MM.1S (cell line): Measurements from ENCODE around the gene ZAP70.

Experiments used
- DNase-seq: peaks from one replicate; pipeline ENCODE4 v3.0.0-alpha.2; 2015
- H2AFZ ChIP-seq: fragments of 300-600 bp; sonication (generic); 2 replicates; pipeline ENCODE4 v1.6.0; 2016; ENCODE audit warnings: antibody characterized with exemption, low read length
- H3F3A ChIP-seq: fragments of 300-600 bp; sonication (generic); 2 replicates; pipeline ENCODE4 v1.6.1; 2016; ENCODE audit warnings: mild to moderate bottlenecking, antibody characterized with exemption, low read length, moderate library complexity, mixed read lengths; ENCODE audit not compliant: insufficient read depth
- H3K27ac ChIP-seq: fragments of 300-600 bp; sonication (generic); 2 replicates; pipeline ENCODE4 v1.5.1; 2016; ENCODE audit warnings: mild to moderate bottlenecking, low read length
- H3K27me3 ChIP-seq: fragments of 300-600 bp; sonication (generic); replicated peaks from 2 replicates; pipeline ENCODE4 v1.6.0; 2016; ENCODE audit warnings: low read length; ENCODE audit not compliant: insufficient read depth
- H3K36me3 ChIP-seq: fragments of 300-600 bp; sonication (generic); replicated peaks from 2 replicates; pipeline ENCODE4 v1.6.1; 2016; ENCODE audit warnings: mild to moderate bottlenecking, low read length, mixed read lengths; ENCODE audit not compliant: insufficient read depth
- H3K4me1 ChIP-seq: fragments of 300-600 bp; sonication (generic); 2 replicates; pipeline ENCODE4 v1.6.1; 2016; ENCODE audit warnings: low read length, mixed read lengths
- H3K4me2 ChIP-seq: fragments of 300-600 bp; sonication (generic); 2 replicates; pipeline ENCODE4 v1.6.0; 2016; ENCODE audit warnings: low read depth, low read length
- H3K4me3 ChIP-seq: fragments of 300-600 bp; sonication (generic); 2 replicates; pipeline ENCODE4 v1.5.1; 2016; ENCODE audit warnings: low read length, mixed read lengths
- H3K79me2 ChIP-seq: fragments of 300-600 bp; sonication (generic); 2 replicates; pipeline ENCODE4 v1.6.1; 2016; ENCODE audit warnings: mixed run types, low read length, mixed read lengths
- H3K9ac ChIP-seq: fragments of 300-600 bp; sonication (generic); 2 replicates; pipeline ENCODE4 v1.6.1; 2016; ENCODE audit warnings: low read length, mixed read lengths
- H3K9me2 ChIP-seq: fragments of 300-600 bp; sonication (generic); replicated peaks from 2 replicates; pipeline ENCODE4 v1.6.1; 2016; ENCODE audit warnings: mild to moderate bottlenecking, low read length, mixed read lengths; ENCODE audit not compliant: insufficient read depth
- H3K9me3 ChIP-seq: fragments of 300-600 bp; sonication (generic); replicated peaks from 2 replicates; pipeline ENCODE4 v1.6.1; 2016; ENCODE audit warnings: mild to moderate bottlenecking, low read length, mixed read lengths; ENCODE audit not compliant: insufficient read depth
- H4K20me1 ChIP-seq: fragments of 300-600 bp; sonication (generic); 2 replicates; pipeline ENCODE4 v1.6.1; 2016; ENCODE audit warnings: mild to moderate bottlenecking, low read length, moderate library complexity, mixed read lengths; ENCODE audit not compliant: insufficient read depth
- EZH2 ChIP-seq: fragments of 300-600 bp; sonication (generic); optimal IDR thresholded peaks from 2 replicates; pipeline ENCODE3; 2017; ENCODE audit warnings: low read depth, mild to moderate bottlenecking, antibody characterized with exemption, low read length, mixed read lengths
- EZH2phosphoT487 ChIP-seq: fragments of 300-600 bp; sonication (generic); IDR thresholded peaks from 2 replicates; pipeline ENCODE4 v1.6.1; 2018; ENCODE audit warnings: antibody characterized with exemption, low read length
- TF ChIP-seq, protein P1 (sequence below): fragments of 300-600 bp; sonication (generic); IDR thresholded peaks from 2 replicates; pipeline ENCODE4 v1.5.1; 2016; ENCODE audit warnings: antibody characterized with exemption, low read length, mixed read lengths

Gene ZAP70

DNA sequence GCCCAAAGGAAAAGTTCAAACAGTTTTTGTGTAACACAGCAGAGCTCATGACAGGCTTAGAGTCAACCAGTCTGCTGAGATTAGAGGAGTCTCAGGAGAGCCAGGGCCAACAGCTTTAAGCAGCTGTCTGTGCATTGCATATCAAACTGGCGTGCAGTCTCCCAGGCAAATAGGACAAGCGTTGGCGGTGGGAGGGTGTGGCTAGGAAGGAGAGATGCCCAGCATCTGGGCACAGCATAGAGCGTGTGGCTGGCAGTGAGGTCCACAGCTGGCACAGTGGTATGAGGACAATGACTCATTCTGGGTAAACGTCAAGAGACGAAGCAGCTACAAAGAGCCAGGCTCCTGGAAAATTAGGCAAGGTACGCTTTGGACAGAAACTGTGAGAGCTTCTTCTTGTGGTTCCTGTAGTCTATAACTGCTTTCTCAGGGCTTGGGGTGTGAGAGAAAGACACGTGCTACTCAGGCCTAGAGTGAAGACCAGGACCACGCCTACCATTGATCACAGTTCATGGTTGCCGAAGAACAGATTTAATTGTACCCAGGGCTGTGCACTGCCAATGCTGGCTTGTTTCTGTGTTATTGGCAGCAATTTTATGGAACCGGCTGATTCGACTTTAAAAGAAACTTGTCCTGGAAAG, 14.8 kb downstream of the ZAP70 start:
- Histone ChIP-seq H3K36me3 (no peaks in the 10 kb centered on the region), H3K4me3 (no peak overlapping the region), H3K4me1 (no peaks in the 10 kb centered on the region), H3K27ac (no peak overlapping the region), H3K9me2 (no peaks in the 10 kb centered on the region), H3F3A (no peaks in the 10 kb centered on the region), H3K79me2 (no peaks in the 10 kb centered on the region), H3K9ac (no peak overlapping the region), H4K20me1 (no peaks in the 10 kb centered on the region), H2AFZ (no peak overlapping the region), H3K27me3 (no peaks in the 10 kb centered on the region), H3K4me2 (no peak overlapping the region), H3K9me3 (no peaks in the 10 kb centered on the region)
- no peak for DNase-seq
- TF ChIP-seq EZH2, result no peak
- TF ChIP-seq EZH2phosphoT487, result no peak
- TF ChIP-seq, protein P1, sequence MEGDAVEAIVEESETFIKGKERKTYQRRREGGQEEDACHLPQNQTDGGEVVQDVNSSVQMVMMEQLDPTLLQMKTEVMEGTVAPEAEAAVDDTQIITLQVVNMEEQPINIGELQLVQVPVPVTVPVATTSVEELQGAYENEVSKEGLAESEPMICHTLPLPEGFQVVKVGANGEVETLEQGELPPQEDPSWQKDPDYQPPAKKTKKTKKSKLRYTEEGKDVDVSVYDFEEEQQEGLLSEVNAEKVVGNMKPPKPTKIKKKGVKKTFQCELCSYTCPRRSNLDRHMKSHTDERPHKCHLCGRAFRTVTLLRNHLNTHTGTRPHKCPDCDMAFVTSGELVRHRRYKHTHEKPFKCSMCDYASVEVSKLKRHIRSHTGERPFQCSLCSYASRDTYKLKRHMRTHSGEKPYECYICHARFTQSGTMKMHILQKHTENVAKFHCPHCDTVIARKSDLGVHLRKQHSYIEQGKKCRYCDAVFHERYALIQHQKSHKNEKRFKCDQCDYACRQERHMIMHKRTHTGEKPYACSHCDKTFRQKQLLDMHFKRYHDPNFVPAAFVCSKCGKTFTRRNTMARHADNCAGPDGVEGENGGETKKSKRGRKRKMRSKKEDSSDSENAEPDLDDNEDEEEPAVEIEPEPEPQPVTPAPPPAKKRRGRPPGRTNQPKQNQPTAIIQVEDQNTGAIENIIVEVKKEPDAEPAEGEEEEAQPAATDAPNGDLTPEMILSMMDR, result no peak

DNA sequence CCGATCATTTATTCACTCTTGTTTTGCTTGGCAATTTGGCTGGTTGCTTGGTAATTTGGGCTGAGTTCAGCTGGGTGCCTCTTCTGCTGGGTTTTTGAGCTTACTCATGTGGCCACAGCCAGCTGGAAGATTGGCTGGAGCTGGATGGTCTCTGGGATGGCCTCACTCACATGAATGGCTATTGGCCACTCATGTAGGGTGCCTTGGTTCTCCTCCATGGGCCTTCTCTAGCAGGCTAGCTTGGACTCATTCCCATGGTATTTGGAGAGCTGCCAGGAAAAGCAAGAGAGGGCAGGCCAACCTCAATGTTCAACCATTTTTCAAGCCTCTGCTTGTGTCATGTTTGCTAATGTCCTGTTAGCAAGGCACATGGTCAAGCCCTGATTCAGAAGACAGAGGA, 16.9 kb downstream of the ZAP70 start:
- Histone ChIP-seq H3K27me3 (no peaks in the 10 kb centered on the region), H3K27ac (no peak overlapping the region), H3K9ac (no peak overlapping the region), H2AFZ (no peak overlapping the region), H3K9me3 (no peaks in the 10 kb centered on the region), H4K20me1 (no peaks in the 10 kb centered on the region), H3K4me2 (no peak overlapping the region), H3K4me1 (no peaks in the 10 kb centered on the region), H3K79me2 (no peaks in the 10 kb centered on the region), H3K9me2 (no peaks in the 10 kb centered on the region), H3K36me3 (no peaks in the 10 kb centered on the region), H3K4me3 (no peak overlapping the region), H3F3A (no peaks in the 10 kb centered on the region)
- no peak for DNase-seq
- TF ChIP-seq EZH2phosphoT487 (no peak), EZH2 (no peak)
- TF ChIP-seq, protein P1, result no peak

DNA sequence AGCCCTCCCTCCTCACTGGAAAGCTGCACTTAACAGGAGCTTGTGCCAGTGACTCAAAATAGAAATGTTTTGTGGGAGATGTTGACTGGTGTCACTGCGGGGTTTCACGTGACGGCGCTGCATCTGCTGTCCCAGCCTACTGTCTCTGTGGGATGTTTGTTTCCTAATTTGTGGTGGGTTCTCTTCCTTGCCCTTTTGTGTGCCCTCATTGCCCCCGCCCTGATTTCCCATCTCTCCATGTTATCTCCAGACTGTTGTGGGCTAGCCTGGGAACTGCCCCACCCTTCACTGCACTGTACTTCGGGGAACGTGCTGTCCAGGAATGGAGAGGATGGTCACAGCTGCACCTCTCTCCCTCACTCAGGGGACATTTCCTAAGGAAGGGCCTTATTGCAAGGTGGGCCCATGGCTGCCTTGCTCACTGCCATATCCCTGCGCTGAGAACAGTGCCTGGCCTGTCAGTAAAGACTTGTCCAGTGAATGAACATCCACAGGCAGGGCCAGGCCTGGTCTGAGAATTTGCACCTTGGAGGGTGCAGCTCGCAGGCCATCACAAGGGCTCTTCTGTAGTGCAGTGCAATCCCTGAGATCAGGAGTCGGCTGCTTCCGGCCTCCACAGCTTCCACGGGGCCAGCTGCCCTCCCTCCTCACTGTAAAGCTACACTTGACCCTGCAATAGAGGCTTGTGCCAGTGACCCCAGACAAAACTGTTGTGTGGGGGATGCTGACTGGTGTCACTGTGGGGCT, 18.1 kb downstream of the ZAP70 start:
- no peaks in the 10 kb centered on the region for H3K36me3 ChIP-seq
- DNase-seq, result no peak
- no peaks in the 10 kb centered on the region for H3K9me2 ChIP-seq
- H3K4me1 ChIP-seq, result no peaks in the 10 kb centered on the region
- no peak overlapping the region for H3K27ac ChIP-seq
- no peak overlapping the region for H2AFZ ChIP-seq
- no peak overlapping the region for H3K4me3 ChIP-seq
- H3K79me2 ChIP-seq, result no peaks in the 10 kb centered on the region
- no peaks in the 10 kb centered on the region for H3F3A ChIP-seq
- H3K4me2 ChIP-seq, result no peak overlapping the region
- no peaks in the 10 kb centered on the region for H4K20me1 ChIP-seq
- no peak overlapping the region for H3K9ac ChIP-seq
- no peak for TF ChIP-seq EZH2
- H3K27me3 ChIP-seq, result no peaks in the 10 kb centered on the region
- no peaks in the 10 kb centered on the region for H3K9me3 ChIP-seq
